Placental pericyte (primary cell): ENCODE results near the gene ARTN. TPM values are rescaled to one million over a fixed set of nuclear protein-coding genes. Genes with fewer than 3 reads are reported as not detected.

Experiments
- total RNA-seq: library from RNA; depleted of rRNA; stranded (reverse); fragments of >200 nt; gene quantifications from 2 replicates; pipeline ENCODE4 v1.2.3, GENCODE V29; 2012

ARTN gene
- 0.14 TPM in 1 of 2 replicates, not detected in the other for total RNA-seq

GRCh38 chr1:43933386-43934100 lies at the start of gene ARTN:
Gene ARTN (plus strand): TSS chr1:43933801. CDS start chr1:43935657, 1,856 bp downstream.

GRCh38 chr1:43946236-43947060 lies 12.8 kb downstream of the ARTN start, which contains the start of gene IPO13:
Gene IPO13 (plus strand): TSS chr1:43946950. CDS start chr1:43947601, 651 bp downstream.

GRCh38 chr1:43969746-43970466 lies 36.3 kb downstream of the ARTN start, which contains the start of gene DPH2:
Gene DPH2 (plus strand): TSS chr1:43970010. CDS start chr1:43970176, 166 bp downstream.

GRCh38 chr1:43974443-43975248 lies 41.0 kb downstream of the ARTN start, which contains the start of gene ATP6V0B:
Gene ATP6V0B (plus strand): TSS chr1:43974960. CDS start chr1:43975041, 81 bp downstream.

GRCh38 chr1:43978551-43979260 lies 45.1 kb downstream of the ARTN start, which contains the start of gene B4GALT2:
Gene B4GALT2 (plus strand): TSS chr1:43979210. CDS start chr1:43981161, 1,951 bp downstream.

Other genes starting within 250 kb of the ARTN start
- gene ST3GAL3, start 226.3 kb upstream of the ARTN start, total RNA-seq, result 23.2 and 30.4 TPM in 2 replicates
- gene IPO13, start 13.1 kb downstream of the ARTN start, total RNA-seq, result 21.0 and 28.9 TPM in 2 replicates
- gene DPH2, start 36.2 kb downstream of the ARTN start, total RNA-seq, result 32.2 and 43.4 TPM in 2 replicates
- gene ATP6V0B, start 41.2 kb downstream of the ARTN start, total RNA-seq, result 113 and 121 TPM in 2 replicates
- 73.1 and 133 TPM in 2 replicates for gene B4GALT2, start 45.4 kb downstream of the ARTN start, total RNA-seq
- gene CCDC24, start 57.8 kb downstream of the ARTN start, total RNA-seq, result 3.7 and 4.4 TPM in 2 replicates
- gene SLC6A9, start 97.7 kb downstream of the ARTN start, total RNA-seq, result 7.7 and 70.0 TPM in 2 replicates
- gene KLF17, start 185.0 kb downstream of the ARTN start, total RNA-seq, result under 0.01 and 0.14 TPM in 2 replicates
- gene KLF18, start 207.8 kb downstream of the ARTN start, total RNA-seq, result not detected in 2 replicates